ENCODE results near the gene CAMK2G. TPM values are rescaled to one million over a fixed set of nuclear protein-coding genes. Genes with fewer than 3 reads are reported as not detected.
A peak's percentile ranks its signal among the peaks of the same experiment; 100 is the strongest.

Gene CAMK2G
- total RNA-seq, 1 experiment from 2014 or later, result 41.4 TPM

DNA sequence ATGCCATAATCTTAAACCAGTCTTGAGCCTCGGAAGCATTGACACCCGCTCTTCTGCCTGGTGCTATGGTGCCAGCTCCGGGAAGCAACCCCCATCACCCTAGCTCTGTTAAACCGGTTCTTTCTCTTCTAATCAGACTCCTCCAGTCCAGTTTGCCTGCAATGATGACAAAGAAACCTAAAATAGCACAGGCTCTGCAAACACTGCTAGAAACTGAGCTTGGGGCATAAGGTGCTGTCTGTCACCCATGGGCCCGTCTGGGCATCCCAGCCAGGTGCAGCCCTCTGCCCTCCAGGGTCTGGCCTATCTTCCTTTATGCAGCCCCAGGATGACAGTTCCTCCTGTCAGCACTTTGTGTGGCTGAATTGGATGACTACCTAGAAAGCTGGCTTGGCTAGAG, 14.2 kb upstream of the CAMK2G start:
- intact Hi-C loops (cut with micrococcal nuclease; ENCODE audit: unreplicated experiment) (no loop called here), in situ Hi-C loops (cut with HindIII; ENCODE audit: low pct_unique_long_range_greater_than_20kb, low sequenced_read_pairs) (no loop called here)
- peak overlapping the region; percentile 98 for H3K27ac ChIP-seq (ENCODE audit: low read length)
- BruUV-seq (replicated peaks), result no TSS peak
- peaks cover 46% of the 10 kb centered on the region for H3K4me1 ChIP-seq (ENCODE audit: control insufficient read depth, insufficient read depth, low read length)
- no peaks in the 10 kb centered on the region for H3K27me3 ChIP-seq (ENCODE audit: control insufficient read depth, insufficient read depth, low read length)
- H3K4me3 ChIP-seq (ENCODE audit: low read depth in 2 of 2, low read length in 2 of 2), result no peak overlapping the region
- ATAC-seq, result no peak
- no peaks in the 10 kb centered on the region for H3K9me3 ChIP-seq (ENCODE audit: control insufficient read depth, insufficient read depth, low read depth, low read length)
- TF ChIP-seq, protein P1, sequence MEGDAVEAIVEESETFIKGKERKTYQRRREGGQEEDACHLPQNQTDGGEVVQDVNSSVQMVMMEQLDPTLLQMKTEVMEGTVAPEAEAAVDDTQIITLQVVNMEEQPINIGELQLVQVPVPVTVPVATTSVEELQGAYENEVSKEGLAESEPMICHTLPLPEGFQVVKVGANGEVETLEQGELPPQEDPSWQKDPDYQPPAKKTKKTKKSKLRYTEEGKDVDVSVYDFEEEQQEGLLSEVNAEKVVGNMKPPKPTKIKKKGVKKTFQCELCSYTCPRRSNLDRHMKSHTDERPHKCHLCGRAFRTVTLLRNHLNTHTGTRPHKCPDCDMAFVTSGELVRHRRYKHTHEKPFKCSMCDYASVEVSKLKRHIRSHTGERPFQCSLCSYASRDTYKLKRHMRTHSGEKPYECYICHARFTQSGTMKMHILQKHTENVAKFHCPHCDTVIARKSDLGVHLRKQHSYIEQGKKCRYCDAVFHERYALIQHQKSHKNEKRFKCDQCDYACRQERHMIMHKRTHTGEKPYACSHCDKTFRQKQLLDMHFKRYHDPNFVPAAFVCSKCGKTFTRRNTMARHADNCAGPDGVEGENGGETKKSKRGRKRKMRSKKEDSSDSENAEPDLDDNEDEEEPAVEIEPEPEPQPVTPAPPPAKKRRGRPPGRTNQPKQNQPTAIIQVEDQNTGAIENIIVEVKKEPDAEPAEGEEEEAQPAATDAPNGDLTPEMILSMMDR (IDR thresholded peaks at IDR 0.05), result no peak
- no peak for TF ChIP-seq POLR2AphosphoS5 (IDR thresholded peaks at IDR 0.05; ENCODE audit: low read depth, low read length)
- no peak for TF ChIP-seq TCF7L2 (IDR thresholded peaks at IDR 0.05; ENCODE audit: low read depth, low read length)
- TF ChIP-seq, protein P2, sequence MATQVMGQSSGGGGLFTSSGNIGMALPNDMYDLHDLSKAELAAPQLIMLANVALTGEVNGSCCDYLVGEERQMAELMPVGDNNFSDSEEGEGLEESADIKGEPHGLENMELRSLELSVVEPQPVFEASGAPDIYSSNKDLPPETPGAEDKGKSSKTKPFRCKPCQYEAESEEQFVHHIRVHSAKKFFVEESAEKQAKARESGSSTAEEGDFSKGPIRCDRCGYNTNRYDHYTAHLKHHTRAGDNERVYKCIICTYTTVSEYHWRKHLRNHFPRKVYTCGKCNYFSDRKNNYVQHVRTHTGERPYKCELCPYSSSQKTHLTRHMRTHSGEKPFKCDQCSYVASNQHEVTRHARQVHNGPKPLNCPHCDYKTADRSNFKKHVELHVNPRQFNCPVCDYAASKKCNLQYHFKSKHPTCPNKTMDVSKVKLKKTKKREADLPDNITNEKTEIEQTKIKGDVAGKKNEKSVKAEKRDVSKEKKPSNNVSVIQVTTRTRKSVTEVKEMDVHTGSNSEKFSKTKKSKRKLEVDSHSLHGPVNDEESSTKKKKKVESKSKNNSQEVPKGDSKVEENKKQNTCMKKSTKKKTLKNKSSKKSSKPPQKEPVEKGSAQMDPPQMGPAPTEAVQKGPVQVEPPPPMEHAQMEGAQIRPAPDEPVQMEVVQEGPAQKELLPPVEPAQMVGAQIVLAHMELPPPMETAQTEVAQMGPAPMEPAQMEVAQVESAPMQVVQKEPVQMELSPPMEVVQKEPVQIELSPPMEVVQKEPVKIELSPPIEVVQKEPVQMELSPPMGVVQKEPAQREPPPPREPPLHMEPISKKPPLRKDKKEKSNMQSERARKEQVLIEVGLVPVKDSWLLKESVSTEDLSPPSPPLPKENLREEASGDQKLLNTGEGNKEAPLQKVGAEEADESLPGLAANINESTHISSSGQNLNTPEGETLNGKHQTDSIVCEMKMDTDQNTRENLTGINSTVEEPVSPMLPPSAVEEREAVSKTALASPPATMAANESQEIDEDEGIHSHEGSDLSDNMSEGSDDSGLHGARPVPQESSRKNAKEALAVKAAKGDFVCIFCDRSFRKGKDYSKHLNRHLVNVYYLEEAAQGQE (IDR thresholded peaks at IDR 0.05; ENCODE audit: insufficient read depth in 1 of 2, low read depth in 2 of 2, low read length in 1 of 2), result no peak
- TF ChIP-seq SIN3A (IDR thresholded peaks at IDR 0.05; ENCODE audit: borderline replicate concordance, insufficient read depth, low read depth, low read length), result no peak
- POLR2A ChIA-PET, result interaction anchor here (0.5 to 1.3 kb wide), 5 partner anchors 10 to 256 kb away, joined by 3 to 8 read pairs (median 4); no protein-coding TSS in a partner anchor
- no peaks in the 10 kb centered on the region for H3K36me3 ChIP-seq (ENCODE audit: control insufficient read depth, insufficient read depth, low read length)
- CTCF ChIA-PET, result interaction anchor here (1.1 to 5.2 kb wide), 4 partner anchors 22 to 106 kb away, joined by 3 to 50 read pairs (median 6); partner anchors contain the start of gene PLAU
- no peak for DNase-seq (ENCODE audit: low read depth, low spot score)

DNA sequence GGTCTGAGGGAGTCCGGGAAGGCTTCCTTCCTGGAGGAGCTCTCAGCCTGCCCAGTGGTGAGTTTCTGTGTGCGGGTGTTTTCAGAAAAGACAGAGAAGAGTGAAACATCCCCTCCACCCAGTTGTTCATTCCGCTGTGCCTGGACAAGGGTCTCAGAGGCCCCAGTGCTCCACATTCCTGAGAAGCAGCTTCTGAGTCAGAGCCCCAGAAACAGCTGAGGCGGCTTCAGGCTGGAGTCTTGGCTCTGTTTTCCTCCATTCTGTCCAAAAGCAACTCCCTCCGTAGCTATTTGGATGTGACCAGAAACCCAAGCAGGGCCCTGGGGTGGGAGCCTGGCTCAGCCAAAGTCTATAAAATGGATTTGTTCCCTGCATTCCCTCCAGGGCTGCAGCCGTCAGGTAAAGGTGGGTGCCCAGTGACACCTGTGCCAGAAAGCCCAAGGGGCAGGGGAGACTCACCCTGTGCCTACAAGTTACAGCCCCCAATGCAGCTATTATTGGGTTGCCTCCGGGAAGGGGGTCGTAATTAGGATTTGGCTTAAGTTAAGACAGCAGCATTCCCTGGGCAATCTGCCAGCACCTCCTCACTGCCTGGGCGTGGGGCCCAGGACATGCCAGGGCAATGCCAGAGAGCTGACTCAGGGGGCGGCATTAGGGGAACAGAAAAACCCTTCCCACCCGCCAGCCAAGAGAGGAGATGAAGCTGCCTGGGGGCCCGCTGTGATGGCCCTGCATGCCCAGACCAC, 13.1 kb upstream of the CAMK2G start:
- Histone ChIP-seq H3K36me3 (ENCODE audit: control insufficient read depth, insufficient read depth, low read length) (no peaks in the 10 kb centered on the region), H3K4me1 (ENCODE audit: control insufficient read depth, insufficient read depth, low read length) (peaks cover 42% of the 10 kb centered on the region), H3K4me3 (ENCODE audit: low read depth in 2 of 2, low read length in 2 of 2) (peak overlapping the region in 1 of 2 experiments; percentile 19; a peak in 2 of 4 replicates), H3K27me3 (ENCODE audit: control insufficient read depth, insufficient read depth, low read length) (no peaks in the 10 kb centered on the region), H3K27ac (ENCODE audit: low read length) (peak overlapping the region; percentile 98), H3K9me3 (ENCODE audit: control insufficient read depth, insufficient read depth, low read depth, low read length) (no peaks in the 10 kb centered on the region)
- ChIA-PET CTCF (interaction anchor here (0.5 to 5.2 kb wide), 17 partner anchors 12 to 242 kb away, joined by 3 to 50 read pairs (median 5); no protein-coding TSS in a partner anchor), POLR2A (interaction anchor here (0.6 to 1.0 kb wide), 3 partner anchors 31 to 165 kb away, joined by 4 to 10 read pairs (median 4); no protein-coding TSS in a partner anchor)
- no TSS peak for BruUV-seq (replicated peaks)
- in situ Hi-C loops (cut with HindIII; ENCODE audit: low pct_unique_long_range_greater_than_20kb, low sequenced_read_pairs), result no loop called here
- ATAC-seq, result peak; percentile 77
- TF ChIP-seq, protein P1 (IDR thresholded peaks at IDR 0.05), result no peak
- peak; percentile 88 for TF ChIP-seq TCF7L2 (IDR thresholded peaks at IDR 0.05; ENCODE audit: low read depth, low read length)
- no peak for TF ChIP-seq SIN3A (IDR thresholded peaks at IDR 0.05; ENCODE audit: borderline replicate concordance, insufficient read depth, low read depth, low read length)
- peak; percentile 75 for TF ChIP-seq POLR2AphosphoS5 (IDR thresholded peaks at IDR 0.05; ENCODE audit: low read depth, low read length)
- TF ChIP-seq, protein P2 (IDR thresholded peaks at IDR 0.05; ENCODE audit: insufficient read depth in 1 of 2, low read depth in 2 of 2, low read length in 1 of 2), result no peak
- intact Hi-C loops (cut with micrococcal nuclease; ENCODE audit: unreplicated experiment), result loop anchor here (2.0 kb wide), 1 partner anchor 193 kb away; no protein-coding TSS in a partner anchor
- no peak for DNase-seq (ENCODE audit: low read depth, low spot score)

Measured in Panc1 (cell line).